Vagina (tissue), 2 donors: ENCODE results near the gene PDIK1L. TPM values are rescaled to one million over a fixed set of nuclear protein-coding genes. Genes with fewer than 3 reads are reported as not detected.

ENCODE experiments used
- DNase-seq, 2 donors: peaks; one replicate each; pipeline ENCODE4 v3.0.0-alpha.2; 2017; ENCODE audit errors: extremely low spot score in 2 of 2
- H3K27ac ChIP-seq: fragments of 200-600 bp; sonication (generic); one replicate; pipeline ENCODE4 v1.5.1; 2019
- H3K27me3 ChIP-seq: fragments of 200-600 bp; sonication (generic); one replicate; pipeline ENCODE4 v1.5.1; 2019
- H3K36me3 ChIP-seq, 2 donors: fragments of 200-600 bp; sonication (generic); one replicate each; pipeline ENCODE4 v1.5.1; 2017 to 2019
- H3K4me1 ChIP-seq: fragments of 200-600 bp; sonication (generic); one replicate; pipeline ENCODE4 v1.5.1; 2019
- H3K4me3 ChIP-seq, 2 donors: fragments of 200-600 bp; sonication (generic); 1 replicate in 1 of 2; 2 replicates in 1 of 2; pipeline ENCODE4 v1.5.1; 2016 to 2019
- H3K9me3 ChIP-seq: fragments of 200-600 bp; sonication (generic); one replicate; pipeline ENCODE4 v1.5.1; 2019
- POLR2A ChIP-seq, 2 donors: fragments of 450-650 bp; IDR thresholded peaks; one replicate each; pipeline ENCODE4 v1.6.1; 2017; ENCODE audit warnings: antibody characterized with exemption in 2 of 2, mild to moderate bottlenecking in 2 of 2, moderate library complexity in 2 of 2
- POLR2AphosphoS5 ChIP-seq, 2 donors: sonication (generic); formaldehyde crosslinking; IDR thresholded peaks; one replicate each; pipeline ENCODE4 v1.9.0; 2017; ENCODE audit warnings: antibody characterized with exemption in 2 of 2, mild to moderate bottlenecking in 2 of 2, low read depth in 1 of 2; ENCODE audit not compliant: insufficient read depth in 1 of 2
- intact Hi-C: fragments of 100-400 bp; cut with DNase I; formaldehyde crosslinking; loops from one replicate; pipeline ENCODE4 v1.15.1; 2023
- total RNA-seq: library from RNA; depleted of rRNA; stranded (reverse); fragments of >200 nt; gene quantifications from one replicate; pipeline ENCODE4 v1.2.3, GENCODE V29; 2016
- TF ChIP-seq, protein P1 (sequence below), 3 experiments: fragments of 450-650 bp in 2 of 3; fragments of 200-600 bp in 1 of 3; sonication (generic) in 1 of 3; IDR thresholded peaks; one replicate each; pipeline ENCODE4 v1.5.1; 2017 to 2019; ENCODE audit warnings: antibody characterized with exemption in 3 of 3, mild to moderate bottlenecking in 2 of 3, moderate library complexity in 2 of 3

The PDIK1L gene
- total RNA-seq, 1 donor from 2014 or later = 5.6 TPM

DNA sequence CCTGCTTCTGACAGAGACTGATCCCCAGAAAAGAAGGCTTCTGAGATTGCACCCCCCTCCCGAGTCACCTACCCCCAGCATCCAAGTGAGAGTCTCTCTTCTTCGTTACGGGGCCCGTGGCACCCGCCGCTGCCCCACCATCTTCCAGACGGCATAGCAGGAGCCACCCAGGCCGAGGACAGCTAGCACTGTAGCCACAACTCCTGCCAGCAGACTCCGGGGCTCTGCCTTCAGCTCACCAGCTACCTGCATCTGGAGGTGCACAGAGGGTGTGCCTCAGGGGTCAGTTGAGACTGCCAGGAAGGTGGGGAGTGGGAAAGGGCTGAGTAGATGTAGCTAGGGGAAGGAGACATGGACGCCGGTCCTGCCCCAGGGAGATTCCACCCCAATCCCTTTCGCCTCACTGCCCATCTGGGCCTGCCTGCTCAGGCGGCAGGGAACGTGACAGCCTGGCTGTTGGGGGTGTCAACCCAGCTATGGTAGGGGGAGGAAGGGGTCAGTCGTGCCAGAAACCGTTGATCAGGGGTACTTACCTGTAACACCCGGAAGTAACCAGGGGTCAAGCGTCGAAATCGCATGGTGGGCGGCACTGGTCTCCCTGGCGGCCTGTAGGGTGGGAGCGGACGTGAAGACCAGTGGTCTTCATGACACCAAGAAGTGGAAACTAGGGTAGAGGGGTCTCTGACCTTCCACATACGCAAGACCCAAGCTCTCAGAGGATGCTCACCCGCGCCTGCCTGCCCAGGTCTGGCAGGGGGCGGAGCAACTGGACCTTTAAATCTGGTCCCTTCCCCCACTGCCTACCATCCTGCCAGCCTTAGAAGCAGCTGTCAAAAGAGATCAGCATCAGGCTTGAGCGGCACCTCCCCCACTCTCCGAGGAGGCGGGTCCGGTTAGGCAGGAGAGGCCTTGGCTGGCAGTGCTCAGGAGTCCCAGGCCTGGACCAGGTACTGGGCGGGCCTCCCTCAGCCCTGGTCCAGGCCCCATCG, 59.8 kb downstream of the PDIK1L start, which contains the start of gene ZNF593OS:
ZNF593OS (minus strand) TSS at position 749 of the 989 bp plus-strand sequence; CDS start at position 578, 171 bp downstream.
- TF ChIP-seq POLR2A (IDR thresholded peaks at IDR 0.05) (no peak), POLR2AphosphoS5 (IDR thresholded peaks at IDR 0.05; ENCODE audit: insufficient read depth in 1 of 2, low read depth in 1 of 2) (no peak)
- TF ChIP-seq, protein P1, sequence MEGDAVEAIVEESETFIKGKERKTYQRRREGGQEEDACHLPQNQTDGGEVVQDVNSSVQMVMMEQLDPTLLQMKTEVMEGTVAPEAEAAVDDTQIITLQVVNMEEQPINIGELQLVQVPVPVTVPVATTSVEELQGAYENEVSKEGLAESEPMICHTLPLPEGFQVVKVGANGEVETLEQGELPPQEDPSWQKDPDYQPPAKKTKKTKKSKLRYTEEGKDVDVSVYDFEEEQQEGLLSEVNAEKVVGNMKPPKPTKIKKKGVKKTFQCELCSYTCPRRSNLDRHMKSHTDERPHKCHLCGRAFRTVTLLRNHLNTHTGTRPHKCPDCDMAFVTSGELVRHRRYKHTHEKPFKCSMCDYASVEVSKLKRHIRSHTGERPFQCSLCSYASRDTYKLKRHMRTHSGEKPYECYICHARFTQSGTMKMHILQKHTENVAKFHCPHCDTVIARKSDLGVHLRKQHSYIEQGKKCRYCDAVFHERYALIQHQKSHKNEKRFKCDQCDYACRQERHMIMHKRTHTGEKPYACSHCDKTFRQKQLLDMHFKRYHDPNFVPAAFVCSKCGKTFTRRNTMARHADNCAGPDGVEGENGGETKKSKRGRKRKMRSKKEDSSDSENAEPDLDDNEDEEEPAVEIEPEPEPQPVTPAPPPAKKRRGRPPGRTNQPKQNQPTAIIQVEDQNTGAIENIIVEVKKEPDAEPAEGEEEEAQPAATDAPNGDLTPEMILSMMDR (IDR thresholded peaks at IDR 0.05) = no peak
- Histone ChIP-seq H3K9me3 (no peaks in the 10 kb centered on the region), H3K4me1 (peaks cover 17% of the 10 kb centered on the region), H3K27me3 (no peaks in the 10 kb centered on the region), H3K27ac (no peak within 1 kb of the TSS), H3K36me3 (no peaks in the 10 kb centered on the region), H3K4me3 (peak within 1 kb of the TSS; percentile 70 to 96)
- no peak for DNase-seq
- intact Hi-C loops = no loop called here

Other genes starting within 250 kb of the PDIK1L start
- 7.1 TPM for gene PAQR7, start 236.1 kb upstream of the PDIK1L start, total RNA-seq
- gene STMN1, start 205.4 kb upstream of the PDIK1L start, total RNA-seq = 91.8 TPM
- gene PAFAH2, start 113.8 kb upstream of the PDIK1L start, total RNA-seq = 7.1 TPM
- gene EXTL1, start 90.0 kb upstream of the PDIK1L start, total RNA-seq = 0.74 TPM
- not detected for gene SLC30A2, start 65.7 kb upstream of the PDIK1L start, total RNA-seq
- not detected for gene TRIM63, start 44.2 kb upstream of the PDIK1L start, total RNA-seq
- gene FAM110D, start 47.3 kb downstream of the PDIK1L start, total RNA-seq = 4.2 TPM
- gene C1orf232, start 57.1 kb downstream of the PDIK1L start, total RNA-seq = not detected
- gene ZNF593, start 58.1 kb downstream of the PDIK1L start, total RNA-seq = 18.7 TPM
- not detected for gene ZNF593OS, start 60.0 kb downstream of the PDIK1L start, total RNA-seq
- 21.9 TPM for gene CNKSR1, start 65.7 kb downstream of the PDIK1L start, total RNA-seq
- gene CATSPER4, start 78.8 kb downstream of the PDIK1L start, total RNA-seq = not detected
- gene CEP85, start 122.4 kb downstream of the PDIK1L start, total RNA-seq = 9.1 TPM
- 115 TPM for gene SH3BGRL3, start 168.3 kb downstream of the PDIK1L start, total RNA-seq
- 7.1 TPM for gene UBXN11, start 194.8 kb downstream of the PDIK1L start, total RNA-seq
- gene CD52, start 206.1 kb downstream of the PDIK1L start, total RNA-seq = 8.1 TPM
- gene CRYBG2, start 242.3 kb downstream of the PDIK1L start, total RNA-seq = 67.0 TPM